Spleen (tissue), 11 donors: ENCODE data around the gene CAMK1D. TPM values are rescaled to one million over a fixed set of nuclear protein-coding genes. Genes with fewer than 3 reads are reported as not detected.

ENCODE experiments used
- DNase-seq: peaks from one replicate; pipeline ENCODE4 v3.0.0-alpha.2; 2020
- H3K27ac ChIP-seq, 8 donors: fragments of 200-600 bp; sonication (generic) in 7 of 8; 1 replicate in 4 of 8; 2 replicates in 4 of 8; pipeline versions ENCODE4 v1.5.0 to v1.8.0; 2016 to 2021; ENCODE audit warnings: inconsistent platforms in 4 of 8, mild to moderate bottlenecking in 4 of 8, moderate library complexity in 1 of 8
- H3K27me3 ChIP-seq, 7 donors: fragments of 200-600 bp; sonication (generic) in 6 of 7; replicated peaks in 1 of 7; 1 replicate in 4 of 7; 2 replicates in 3 of 7; pipeline versions ENCODE4 v1.5.0 to v1.8.0; 2016 to 2021; ENCODE audit warnings: inconsistent platforms in 3 of 7, mild to moderate bottlenecking in 1 of 7
- H3K36me3 ChIP-seq, 6 donors: fragments of 200-600 bp; sonication (generic) in 5 of 6; 1 replicate in 4 of 6; 2 replicates in 2 of 6; pipeline versions ENCODE4 v1.5.0 to v1.8.0; 2016 to 2021; ENCODE audit warnings: inconsistent platforms in 2 of 6
- H3K4me1 ChIP-seq, 6 donors: fragments of 200-600 bp; sonication (generic) in 5 of 6; 1 replicate in 3 of 6; 2 replicates in 3 of 6; pipeline versions ENCODE4 v1.5.0 to v1.8.0; 2016 to 2021; ENCODE audit warnings: inconsistent platforms in 3 of 6
- H3K4me3 ChIP-seq, 8 donors: fragments of 200-600 bp; sonication (generic) in 7 of 8; 1 replicate in 4 of 8; 2 replicates in 4 of 8; pipeline versions ENCODE4 v1.5.0 to v1.8.0; 2016 to 2021; ENCODE audit warnings: inconsistent platforms in 4 of 8, mild to moderate bottlenecking in 4 of 8, moderate library complexity in 2 of 8
- H3K9me3 ChIP-seq, 8 donors: fragments of 200-600 bp; sonication (generic) in 7 of 8; 1 replicate in 4 of 8; 2 replicates in 4 of 8; pipeline versions ENCODE4 v1.5.0 to v1.8.0; 2016 to 2021; ENCODE audit warnings: inconsistent platforms in 4 of 8
- CTCF ChIP-seq, 11 experiments: fragments of 200-600 bp in 7 of 11; fragments of 450-650 bp in 4 of 11; sonication (generic) in 4 of 11; IDR thresholded peaks in 8 of 11; conservative IDR thresholded peaks in 3 of 11; 1 replicate in 7 of 11; 2 replicates in 4 of 11; pipeline versions ENCODE4 v1.4.0 to v1.8.0; 2016 to 2021; ENCODE audit warnings: antibody characterized with exemption in 11 of 11, inconsistent platforms in 4 of 11, mild to moderate bottlenecking in 1 of 11
- POLR2A ChIP-seq, 3 donors: fragments of 450-650 bp; IDR thresholded peaks; one replicate each; pipeline ENCODE4 v1.5.1; 2017; ENCODE audit warnings: antibody characterized with exemption in 3 of 3, mild to moderate bottlenecking in 1 of 3
- POLR2AphosphoS5 ChIP-seq, 3 donors: sonication (generic); formaldehyde crosslinking; IDR thresholded peaks; one replicate each; pipeline ENCODE4 v1.5.1; 2017; ENCODE audit warnings: antibody characterized with exemption in 3 of 3
- WGBS, 5 donors: extraction: QIAGEN DNeasy Blood & Tissue Kit in 3 of 5; methylation state at CpG; one replicate each; pipeline versions ENCODE4 v1.1.5 to v1.1.7; 2013 to 2018; 5-methylcytosine and 5-hydroxymethylcytosine counted together
- intact Hi-C: fragments of 100-400 bp; cut with DNase I; formaldehyde crosslinking; loops from one replicate; pipeline ENCODE4 v1.15.0; 2023; ENCODE audit warnings: low total_unique reads
- polyA plus RNA-seq, 3 donors: library from polyadenylated mRNA; stranded (reverse); fragments of 200-250 nt; gene quantifications; one replicate each; pipeline ENCODE4 v1.2.1, GENCODE V29; 2013
- total RNA-seq, 7 donors: library from RNA; depleted of rRNA in 3 of 7; stranded (reverse); fragments of >200 nt in 3 of 7; fragmentation: NEBNext Ultra II Directional in 4 of 7; extraction: Animal tissue kit (Norgen Biotek cat#: 25700) in 4 of 7; gene quantifications; one replicate each; pipeline versions ENCODE4 v1.1.0 to v1.2.1, GENCODE V29; 2016 to 2021
- donor health status: healthy with polysubstance abuse.
- donor health status: DM: no; HTN: no; CAD: no; lungs with moderate emphysema.
- donor health status: DM: no; HTN: no; CAD: no.
- donor health status: Bipolar disorder and iron deficiency.
- donor health status: healthy.
- donor health status: DM: no; HTN: no; CAD: no.
- donor health status: DM: yes; HTN: yes; CAD: no.

The CAMK1D gene
- total and polyA plus RNA-seq, 10 donors = 6.8 to 34.5 (median 20.0) TPM

GRCh38 chr10:12501841-12502525, 152.6 kb downstream of the CAMK1D start:
- intact Hi-C loops = no loop called here
- DNase-seq = peak; percentile 64

GRCh38 chr10:12502526-12503274, 153.4 kb downstream of the CAMK1D start:
- Histone ChIP-seq H3K4me1 (peaks cover 14 to 59% (median 37%) of the 10 kb centered on the region in 6 donors), H3K4me3 (no peak overlapping the region), H3K36me3 (no peaks in the 10 kb centered on the region), H3K27me3 (no peaks in the 10 kb centered on the region), H3K27ac (no peak overlapping the region), H3K9me3 (no peaks in the 10 kb centered on the region)
- 90 to 96% (median 95%) methylated on average over 16 to 19 of the region's 19 CpGs for WGBS, 5 donors
- no peak for TF ChIP-seq POLR2AphosphoS5 (IDR thresholded peaks at IDR 0.05)
- no peak for TF ChIP-seq CTCF (IDR thresholded peaks at IDR 0.05 in 8 of 11, conservative IDR thresholded peaks at IDR 0.05 in 3 of 11)
- no peak for TF ChIP-seq POLR2A (IDR thresholded peaks at IDR 0.05)
- intact Hi-C loops = no loop called here
- peak; percentile 47 for DNase-seq

More at GRCh38 chr10:12501841-12502525, 152.6 kb downstream of the CAMK1D start:
- Histone ChIP-seq H3K27ac (no peak overlapping the region), H3K9me3 (no peaks in the 10 kb centered on the region), H3K4me3 (no peak overlapping the region), H3K4me1 (peaks cover 14 to 52% (median 31%) of the 10 kb centered on the region in 6 donors), H3K36me3 (no peaks in the 10 kb centered on the region), H3K27me3 (no peaks in the 10 kb centered on the region)
- TF ChIP-seq CTCF (IDR thresholded peaks at IDR 0.05 in 8 of 11, conservative IDR thresholded peaks at IDR 0.05 in 3 of 11) = no peak
- peak in 1 of 3 donors; percentile 31 for TF ChIP-seq POLR2AphosphoS5 (IDR thresholded peaks at IDR 0.05)
- 85 to 90% (median 87%) methylated on average over 16 of the region's 16 CpGs for WGBS, 5 donors

GRCh38 chr10:12503311-12503710, 154.0 kb downstream of the CAMK1D start:
- TF ChIP-seq CTCF (IDR thresholded peaks at IDR 0.05 in 8 of 11, conservative IDR thresholded peaks at IDR 0.05 in 3 of 11) = no peak
- no peak for TF ChIP-seq POLR2AphosphoS5 (IDR thresholded peaks at IDR 0.05)
- TF ChIP-seq POLR2A (IDR thresholded peaks at IDR 0.05) = no peak
- Histone ChIP-seq H3K4me3 (no peak overlapping the region), H3K36me3 (no peaks in the 10 kb centered on the region), H3K27me3 (no peaks in the 10 kb centered on the region), H3K9me3 (no peaks in the 10 kb centered on the region), H3K4me1 (peaks cover 14 to 62% (median 39%) of the 10 kb centered on the region in 6 donors), H3K27ac (no peak overlapping the region)
- intact Hi-C loops = no loop called here
- 85 to 92% (median 87%) methylated on average over 10 of the region's 10 CpGs for WGBS, 5 donors
- DNase-seq = peak; percentile 34

GRCh38 chr10:12504176-12504575, 154.8 kb downstream of the CAMK1D start:
- H3K27me3 ChIP-seq = no peaks in the 10 kb centered on the region
- no peaks in the 10 kb centered on the region for H3K9me3 ChIP-seq
- H3K4me3 ChIP-seq = no peak overlapping the region
- TF ChIP-seq CTCF (IDR thresholded peaks at IDR 0.05 in 8 of 11, conservative IDR thresholded peaks at IDR 0.05 in 3 of 11) (no peak), POLR2AphosphoS5 (IDR thresholded peaks at IDR 0.05) (no peak), POLR2A (IDR thresholded peaks at IDR 0.05) (no peak)
- no peak overlapping the region for H3K27ac ChIP-seq
- 91 to 97% (median 95%) methylated on average over 11 of the region's 11 CpGs for WGBS, 5 donors
- peaks cover 14 to 62% (median 35%) of the 10 kb centered on the region in 6 donors for H3K4me1 ChIP-seq
- no peaks in the 10 kb centered on the region for H3K36me3 ChIP-seq
- peak; percentile 35 for DNase-seq
- intact Hi-C loops = no loop called here
